ENCODE measurements around the gene LRRC34.

LRRC34 gene

GRCh38 chr3:169760479-169760878, 52.2 kb downstream of the LRRC34 start:
- DNase-seq (ENCODE audit: low read depth, low spot score) = no peak
- TF ChIP-seq CTCF (IDR thresholded peaks at IDR 0.05; ENCODE audit: insufficient read depth, low read length, missing control alignments) = no peak
- POLR2A ChIA-PET = no interaction called here
- no peak overlapping the region for H3K4me3 ChIP-seq (ENCODE audit: low read depth, low read length)
- CTCF ChIA-PET = interaction anchor here (1.4 to 1.5 kb wide), 2 partner anchors 9 to 611 kb away, joined by 3 to 4 read pairs; partner anchors contain the start of gene ACTRT3

DNA sequence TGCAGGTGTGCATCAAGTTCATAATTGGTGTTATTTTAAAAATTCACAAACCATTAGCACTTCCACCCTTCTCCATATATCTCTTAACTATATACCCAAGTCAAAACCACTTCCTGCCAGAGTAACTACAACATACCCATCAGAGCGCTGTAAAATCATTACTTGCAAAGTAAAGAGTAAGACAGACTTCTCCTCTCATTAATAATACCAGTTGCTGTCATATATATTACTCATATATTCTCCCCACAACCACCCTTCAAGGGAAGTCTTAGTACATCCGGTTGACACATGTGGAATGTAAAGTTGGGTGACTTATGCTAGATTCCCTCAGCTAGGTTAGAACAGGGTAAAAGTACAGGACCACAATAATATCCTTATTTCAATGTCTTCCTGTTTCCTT, 53.4 kb downstream of the LRRC34 start:
- no peak overlapping the region for H3K4me3 ChIP-seq (ENCODE audit: low read depth, low read length)
- no peak for TF ChIP-seq CTCF (IDR thresholded peaks at IDR 0.05; ENCODE audit: insufficient read depth, low read length, missing control alignments)
- ChIA-PET POLR2A (no interaction called here), CTCF (interaction anchor here (1.5 kb wide), 1 partner anchor 10 kb away, joined by 3 read pairs; the partner anchor contains the start of gene ACTRT3)
- no peak for DNase-seq (ENCODE audit: low read depth, low spot score)

- DNase-seq (ENCODE audit: low read depth, low spot score) = no peak
- no peak for TF ChIP-seq CTCF (IDR thresholded peaks at IDR 0.05; ENCODE audit: insufficient read depth, low read length, missing control alignments)
- CTCF ChIA-PET = no interaction called here
- no peak overlapping the region for H3K4me3 ChIP-seq (ENCODE audit: low read depth, low read length)
- POLR2A ChIA-PET = no interaction called here
Observed at GRCh38 chr3:169758359-169758994, 54.2 kb downstream of the LRRC34 start.

DNA sequence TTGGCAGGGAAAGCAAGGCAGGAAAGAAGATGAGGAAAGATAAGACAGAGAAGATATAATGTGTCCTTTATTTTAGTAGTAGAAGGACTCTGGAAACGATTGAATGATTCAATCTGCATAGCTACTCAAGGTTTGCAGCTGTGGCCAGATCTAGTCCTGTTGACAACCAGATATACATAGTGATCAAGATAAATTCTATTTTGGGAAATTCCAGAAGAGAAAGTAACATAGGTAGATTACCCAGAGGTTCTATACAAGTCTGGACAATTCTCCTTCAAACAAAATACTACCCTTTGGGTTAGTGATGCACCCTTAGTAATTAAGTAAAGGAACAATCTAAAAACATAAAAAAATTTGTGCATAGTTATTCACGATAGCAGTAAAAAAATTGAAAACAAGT, 57.2 kb downstream of the LRRC34 start:
- no peak for TF ChIP-seq CTCF (IDR thresholded peaks at IDR 0.05; ENCODE audit: insufficient read depth, low read length, missing control alignments)
- ChIA-PET POLR2A (no interaction called here), CTCF (interaction anchor here (0.8 to 1.1 kb wide), 2 partner anchors 9 to 10 kb away, joined by 3 read pairs; no protein-coding TSS in a partner anchor)
- DNase-seq (ENCODE audit: low read depth, low spot score) = no peak
- H3K4me3 ChIP-seq (ENCODE audit: low read depth, low read length) = no peak overlapping the region

GRCh38 chr3:169754711-169755110, 58.0 kb downstream of the LRRC34 start:
- ChIA-PET POLR2A (no interaction called here), CTCF (interaction anchor here (1.1 kb wide), 1 partner anchor 10 kb away, joined by 3 read pairs; no protein-coding TSS in a partner anchor)
- no peak for TF ChIP-seq CTCF (IDR thresholded peaks at IDR 0.05; ENCODE audit: insufficient read depth, low read length, missing control alignments)
- no peak for DNase-seq (ENCODE audit: low read depth, low spot score)
- H3K4me3 ChIP-seq (ENCODE audit: low read depth, low read length) = no peak overlapping the region

GRCh38 chr3:169751875-169752274, 60.8 kb downstream of the LRRC34 start:
- TF ChIP-seq CTCF (IDR thresholded peaks at IDR 0.05; ENCODE audit: insufficient read depth, low read length, missing control alignments) = no peak
- POLR2A ChIA-PET = no interaction called here
- CTCF ChIA-PET = interaction anchor here (1.0 kb wide), 1 partner anchor 11 kb away, joined by 3 read pairs; no protein-coding TSS in a partner anchor
- H3K4me3 ChIP-seq (ENCODE audit: low read depth, low read length) = no peak overlapping the region
- no peak for DNase-seq (ENCODE audit: low read depth, low spot score)

All from AG04449 (cell line).